Stimulated activated naive CD8-positive, alpha-beta T cell treated with anti-CD3 and anti-CD28 coated beads, Interleukin-15, Interleukin-2, amounts not matched to agents 100 U/mL and 50 U/mL, for 24 hours (primary cell): ENCODE measurements around the gene DLG2.
A peak's percentile ranks its signal among the peaks of the same experiment; 100 is the strongest.
"Not testable (repeated sequence)": the region's sequence is repeated elsewhere in the genome, so short reads cannot be mapped to it uniquely, and the experiment has no call there.

Experiments used
- ATAC-seq: fragments of 150-1000 bp; cut with Tn5 transposase; one replicate; pipeline ENCODE4 v1.10.0; 2021
- DNase-seq: peaks from one replicate; pipeline ENCODE4 v3.0.0; 2021

Gene DLG2

DNA sequence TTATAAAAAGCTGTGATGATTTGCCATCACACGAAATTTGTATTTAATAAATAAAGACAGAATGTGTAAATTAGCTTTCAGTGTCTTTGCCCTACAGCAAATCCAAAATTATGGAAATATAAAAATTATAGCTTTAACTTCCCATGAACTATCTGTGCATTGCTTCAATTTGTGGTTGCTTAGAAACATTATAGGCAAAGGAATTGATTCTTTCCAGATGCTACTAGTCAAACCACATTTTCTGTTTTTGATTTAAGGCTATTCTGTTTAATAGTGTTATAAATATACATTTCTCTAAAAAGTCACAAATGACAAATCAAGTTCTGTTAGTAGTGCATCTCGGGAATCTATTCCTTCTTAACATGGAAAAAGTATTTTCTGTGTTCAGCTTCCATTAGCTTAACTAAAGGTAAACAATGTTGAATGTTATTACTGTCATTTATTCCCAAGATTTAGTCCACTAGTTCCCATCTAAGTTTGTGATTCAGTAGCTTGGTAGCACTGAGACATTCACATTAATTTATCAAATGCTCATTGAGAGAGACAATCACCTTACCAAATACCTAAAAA lies 1254.7 kb downstream of the DLG2 start:
- DNase-seq (no peak), ATAC-seq (no peak)

DNA sequence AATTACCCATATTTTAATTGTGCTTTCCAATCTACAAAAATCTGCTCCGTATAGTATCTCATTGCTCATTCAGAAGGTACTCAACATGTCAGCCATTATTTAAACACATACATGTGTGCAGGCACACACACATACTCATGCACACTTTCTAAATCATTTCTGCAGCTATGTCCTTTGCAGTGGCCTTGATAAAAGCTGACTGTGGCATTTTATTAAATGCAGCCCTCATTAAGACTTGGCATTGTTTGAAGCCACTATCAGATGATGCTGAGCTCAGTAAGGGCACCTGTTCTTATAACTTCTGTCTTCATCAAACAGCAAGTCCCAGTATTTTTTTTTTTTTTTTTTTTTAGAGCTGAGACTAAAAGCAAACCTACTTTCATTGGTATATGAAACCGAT lies 1269.1 kb downstream of the DLG2 start:
- no peak for DNase-seq
- ATAC-seq = no peak

DNA sequence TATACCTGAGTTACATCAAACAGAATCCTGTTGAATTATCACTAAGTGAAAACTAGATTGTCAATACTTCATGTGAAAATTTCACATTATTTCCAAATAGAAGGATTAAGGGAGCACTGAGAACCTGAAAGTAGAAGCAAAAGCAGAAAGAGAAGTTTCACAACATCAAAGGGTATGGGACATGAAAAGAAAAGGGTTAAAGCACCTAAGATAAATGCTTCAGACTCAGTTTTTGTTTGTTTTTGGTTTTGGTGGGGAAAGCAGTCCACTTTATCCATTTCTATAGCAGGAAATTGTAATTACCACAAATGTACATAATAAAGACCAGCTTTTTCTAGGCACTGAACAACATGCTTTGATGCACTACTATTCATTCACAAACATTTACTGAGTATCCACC lies 1271.2 kb downstream of the DLG2 start:
- DNase-seq (no peak), ATAC-seq (no peak)

GRCh38 chr11:84345597-84345996 lies 1281.5 kb downstream of the DLG2 start:
- ATAC-seq (no peak), DNase-seq (no peak)

DNA sequence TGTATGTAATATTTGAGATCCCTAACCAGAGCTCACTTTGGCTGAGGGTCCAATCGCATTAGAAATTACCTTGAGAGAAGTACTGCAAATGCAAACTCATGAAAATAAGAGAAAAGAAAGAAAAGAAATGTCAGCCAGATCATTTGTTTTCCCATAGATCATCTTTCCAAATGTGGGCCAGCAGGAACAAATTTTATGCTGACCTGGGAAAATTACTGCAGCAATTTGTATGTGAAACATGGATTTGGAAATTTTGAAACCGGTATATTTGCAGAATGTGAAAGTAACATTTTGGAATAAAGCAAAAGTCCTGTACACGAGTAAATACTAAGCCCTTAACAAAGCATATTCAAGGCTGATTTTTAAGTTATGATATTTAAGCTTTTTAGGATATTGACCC lies 1282.1 kb downstream of the DLG2 start:
- ATAC-seq = no peak
- DNase-seq = no peak

DNA sequence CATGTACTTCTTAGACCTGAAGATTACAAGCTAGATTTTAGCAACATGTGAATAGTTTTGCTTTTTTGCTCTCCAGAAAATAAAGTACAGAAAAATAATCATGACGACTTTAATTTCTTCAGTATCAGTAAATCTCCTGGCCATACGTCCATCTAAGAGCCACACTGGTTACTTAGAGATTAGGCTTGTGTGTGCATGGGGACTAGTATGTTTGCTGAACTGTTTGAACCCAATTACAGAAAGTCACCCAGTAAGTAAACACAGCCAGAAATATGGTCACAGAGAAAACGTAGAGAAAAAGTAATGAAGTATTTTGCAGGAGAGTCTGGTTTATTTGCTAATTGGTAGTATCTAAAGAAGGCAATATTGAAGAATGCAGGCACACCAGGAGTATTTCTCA lies 1287.3 kb downstream of the DLG2 start:
- ATAC-seq (no peak), DNase-seq (no peak)

DNA sequence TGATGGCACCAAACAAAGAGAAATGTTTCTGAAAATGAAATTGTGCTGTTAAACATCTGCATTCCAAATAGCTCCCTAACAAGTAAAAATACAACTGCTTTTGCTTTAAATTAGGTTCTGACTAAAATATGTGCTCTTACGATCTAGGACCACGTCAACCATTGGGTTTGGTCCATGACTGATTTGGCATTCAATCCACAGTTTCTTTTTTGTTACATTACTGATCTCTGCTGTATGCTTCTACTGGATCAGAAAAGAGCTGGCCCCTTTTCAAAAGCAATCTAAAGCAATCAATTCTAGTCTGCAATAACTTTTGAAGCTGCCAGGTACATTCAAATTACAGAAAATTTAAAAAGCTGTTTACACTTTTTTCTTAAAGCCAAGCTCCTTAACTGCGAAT lies 1293.9 kb downstream of the DLG2 start:
- no peak for ATAC-seq

GRCh38 chr11:84322211-84322610 lies 1304.9 kb downstream of the DLG2 start:
- ATAC-seq (no peak), DNase-seq (no peak)

More for the DNA sequence above, 1293.9 kb downstream of the DLG2 start:
- no peak for DNase-seq

GRCh38 chr11:84319863-84320262 lies 1307.3 kb downstream of the DLG2 start:
- no peak for DNase-seq
- ATAC-seq = no peak

GRCh38 chr11:84316866-84317555 lies 1310.1 kb downstream of the DLG2 start:
- no peak for DNase-seq
- no peak for ATAC-seq

DNA sequence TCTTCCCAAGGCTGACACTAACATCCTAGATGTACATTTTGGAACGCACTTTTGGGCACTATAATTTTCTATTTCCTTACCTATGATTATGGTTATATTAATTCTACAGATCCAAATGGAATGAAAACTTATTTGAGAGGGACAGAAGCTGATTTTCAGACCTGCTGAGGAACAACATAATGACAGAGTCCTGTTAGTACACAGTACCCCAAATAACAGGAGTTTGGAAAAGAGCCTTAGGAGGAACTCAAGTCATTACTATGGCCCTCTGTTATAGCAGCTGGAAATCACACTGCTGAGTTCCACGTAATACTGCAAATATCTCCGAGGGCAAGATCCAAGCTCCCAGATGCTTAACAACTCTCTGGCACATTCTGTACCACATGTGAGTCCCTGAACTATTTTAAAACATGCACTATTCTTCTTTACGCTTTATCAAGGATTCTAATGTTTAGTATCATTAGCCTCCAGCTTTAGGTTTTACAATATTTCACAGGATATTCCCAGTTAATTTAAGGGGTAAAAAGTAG lies 1313.2 kb downstream of the DLG2 start:
- DNase-seq = no peak
- ATAC-seq = no peak

GRCh38 chr11:84310268-84310667 lies 1316.9 kb downstream of the DLG2 start:
- ATAC-seq = no peak
- no peak for DNase-seq

DNA sequence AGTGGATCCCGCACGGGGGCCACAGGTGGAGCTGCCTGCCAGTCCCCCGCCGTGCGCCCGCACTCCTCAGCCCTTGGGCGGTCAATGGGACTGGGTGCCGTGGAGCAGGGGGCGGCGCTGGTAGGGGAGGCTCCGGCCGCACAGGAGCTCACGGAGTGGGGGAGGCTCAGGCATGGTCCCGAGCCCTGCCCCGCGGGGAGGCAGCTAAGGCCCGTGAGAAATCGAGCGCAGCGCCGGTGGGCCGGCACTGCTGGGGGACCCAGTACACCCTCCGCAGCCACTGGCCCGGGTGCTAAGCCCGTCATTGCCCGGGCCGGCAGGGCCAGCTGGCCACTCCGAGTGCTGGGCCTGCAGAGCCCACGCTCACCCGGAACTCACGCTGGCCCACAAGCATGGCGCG lies 1318.7 kb downstream of the DLG2 start:
- not testable (repeated sequence) for ATAC-seq, DNase-seq

- no peak for DNase-seq
- ATAC-seq = no peak
Measured at GRCh38 chr11:84300092-84300491, 1327.1 kb downstream of the DLG2 start.

- no peak for DNase-seq
- ATAC-seq = no peak
Measured at GRCh38 chr11:84297570-84297969, 1329.6 kb downstream of the DLG2 start.

DNA sequence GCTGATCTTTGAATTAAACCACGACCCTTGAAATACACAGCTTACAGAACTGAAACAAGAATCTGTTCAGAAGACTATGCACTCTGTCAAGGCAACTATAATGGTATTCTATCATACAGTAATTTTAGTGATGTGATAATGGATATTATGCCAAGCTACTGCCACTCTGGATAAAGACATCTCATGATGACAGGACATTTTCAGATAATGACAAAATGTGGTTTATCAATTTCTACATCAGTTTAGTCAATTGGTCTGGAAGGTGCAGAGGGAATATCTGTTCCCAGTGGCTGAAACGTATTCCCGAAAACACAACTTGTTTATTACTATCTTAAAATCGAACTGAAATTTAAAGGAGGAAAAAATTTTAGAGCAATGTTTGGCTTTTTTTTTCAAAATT lies 1331.3 kb downstream of the DLG2 start:
- ATAC-seq (no peak), DNase-seq (no peak)

- no peak for DNase-seq
- ATAC-seq = no peak
Measured at GRCh38 chr11:84292955-84293354, 1334.2 kb downstream of the DLG2 start.

DNA sequence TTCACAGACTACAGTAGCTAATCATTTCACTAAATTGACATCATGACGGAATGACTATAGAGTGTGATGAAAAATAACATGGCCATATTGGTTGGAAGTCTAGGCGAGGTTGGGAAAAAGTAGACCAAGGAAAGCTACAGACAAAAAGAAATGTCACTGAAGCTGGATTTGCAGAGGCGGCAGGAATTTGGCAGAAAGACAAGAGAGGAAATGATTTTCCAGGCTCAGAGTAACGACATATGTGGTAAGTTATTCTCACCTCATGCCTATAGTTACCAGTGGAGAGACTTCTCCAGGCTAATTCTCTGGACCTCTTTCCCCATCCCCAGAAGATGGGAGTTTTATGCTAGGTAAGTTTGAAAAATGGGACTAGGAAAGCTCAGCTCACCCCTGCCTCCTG lies 1335.1 kb downstream of the DLG2 start:
- no peak for DNase-seq
- ATAC-seq = no peak

- DNase-seq = no peak
Measured at GRCh38 chr11:84290647-84291046, 1336.5 kb downstream of the DLG2 start.

DNA sequence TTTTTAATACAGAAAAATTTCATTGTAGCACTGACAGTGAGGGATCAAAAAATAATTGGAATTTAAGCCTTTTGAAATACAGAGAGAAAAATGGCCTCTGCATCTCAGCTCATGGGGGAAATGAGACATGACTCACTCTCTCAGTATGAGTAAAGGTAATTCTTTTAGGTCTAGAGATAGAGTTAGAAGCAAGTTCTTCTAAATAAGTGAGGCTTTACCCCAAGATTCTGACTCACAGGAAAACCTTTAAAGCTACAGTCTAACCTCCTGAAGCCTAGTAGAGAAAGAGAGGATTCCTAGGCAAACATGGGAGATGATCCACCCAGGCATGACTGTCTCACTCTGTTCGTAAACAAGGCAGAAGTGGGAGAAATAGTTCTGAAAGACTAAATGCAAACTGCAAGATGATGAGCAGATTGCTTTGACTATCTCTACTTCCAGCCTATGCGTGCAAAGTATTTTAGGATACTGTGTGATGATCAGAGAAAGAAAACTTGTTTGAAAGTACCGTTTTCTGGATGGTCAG lies 1337.7 kb downstream of the DLG2 start:
- DNase-seq (no peak), ATAC-seq (peak; percentile 71)

More at GRCh38 chr11:84290647-84291046, 1336.5 kb downstream of the DLG2 start:
- no peak for ATAC-seq

GRCh38 chr11:84273541-84273940 lies 1353.6 kb downstream of the DLG2 start:
- DNase-seq (no peak), ATAC-seq (no peak)

DNA sequence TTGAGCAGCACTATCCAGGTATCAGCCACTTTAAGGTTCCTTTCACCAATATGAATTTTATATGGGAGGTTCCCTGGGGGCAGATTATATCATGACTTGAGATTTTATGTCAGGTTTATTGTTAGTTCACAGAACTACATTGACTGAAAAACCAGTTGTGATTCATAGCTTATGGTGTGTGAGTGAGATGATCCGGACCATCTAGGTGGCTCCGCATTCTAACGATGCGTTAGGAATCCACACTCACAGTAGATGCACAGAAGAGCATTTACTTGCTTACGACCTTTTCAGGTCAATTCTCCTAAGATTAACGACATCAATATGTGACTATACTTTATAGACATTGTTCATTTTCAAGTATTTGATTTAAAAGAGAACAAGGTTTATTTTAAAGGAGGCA lies 1356.7 kb downstream of the DLG2 start:
- ATAC-seq (no peak), DNase-seq (no peak)

DNA sequence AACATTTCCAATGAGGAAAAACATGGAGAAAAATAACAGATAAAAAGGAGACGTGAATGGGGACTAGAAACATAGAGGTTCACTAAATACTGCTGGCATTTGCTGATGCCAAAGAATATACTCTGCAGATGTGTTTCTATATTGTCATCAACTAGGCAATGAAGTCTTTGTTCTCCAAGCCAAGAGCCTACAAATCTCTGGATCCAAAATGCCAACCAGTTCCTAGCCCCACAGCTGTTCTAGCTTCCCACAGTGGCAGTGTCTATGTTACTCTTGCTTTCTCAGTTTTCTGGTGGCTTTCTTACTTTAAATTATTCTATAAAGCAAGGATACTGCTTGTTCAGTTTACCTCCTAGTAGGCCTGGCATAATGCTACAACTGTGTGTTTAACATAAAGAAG lies 1363.1 kb downstream of the DLG2 start:
- DNase-seq (no peak), ATAC-seq (no peak)

DNA sequence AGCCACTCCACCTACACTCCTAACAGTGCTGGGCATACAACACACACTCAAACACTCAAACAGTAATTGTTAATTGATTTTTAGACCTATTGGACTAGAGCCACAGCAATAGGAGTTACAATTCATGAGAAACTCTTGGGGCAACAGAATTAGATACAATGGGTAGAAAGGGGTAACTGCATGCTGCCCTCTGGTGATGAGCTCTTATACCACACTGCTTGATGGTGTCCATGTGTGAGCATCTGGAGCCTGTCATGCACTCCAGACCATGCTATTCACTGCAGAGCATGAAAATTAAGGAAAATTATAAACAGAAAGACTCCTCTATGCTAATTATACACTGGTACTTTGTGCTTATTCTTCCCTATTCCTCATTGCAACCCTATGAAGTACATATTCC lies 1365.4 kb downstream of the DLG2 start:
- ATAC-seq (no peak), DNase-seq (no peak)
